ENCODE measurements around the gene PCGF5.
"Not testable (repeated sequence)": the region's sequence is repeated elsewhere in the genome, so short reads cannot be mapped to it uniquely, and the experiment has no call there.

The PCGF5 gene

GRCh38 chr10:91253300-91253699, 32.8 kb downstream of the PCGF5 start:
- Histone ChIP-seq H3K79me2 (ENCODE audit: low read length) (no peaks in the 10 kb centered on the region), H3K4me1 (ENCODE audit: low read length) (peaks cover 3% of the 10 kb centered on the region; the same call in 1 of the 2 replicates), H3K27me3 (ENCODE audit: low read depth, low read length) (no peaks in the 10 kb centered on the region), H3K4me2 (ENCODE audit: low read length) (no peak overlapping the region), H3K4me3 (ENCODE audit: low read length) (no peak overlapping the region), H3K9ac (ENCODE audit: low read length) (no peak overlapping the region), H2AFZ (ENCODE audit: low read depth, low read length) (no peak overlapping the region), H3K9me3 (ENCODE audit: insufficient read depth, low read length) (no peaks in the 10 kb centered on the region), H3K27ac (ENCODE audit: low read length) (no peak overlapping the region), H4K20me1 (ENCODE audit: insufficient read depth, low read length) (no peaks in the 10 kb centered on the region), H3K36me3 (replicated peaks; ENCODE audit: low read depth, low read length) (peaks cover 48% of the 10 kb centered on the region)
- TF ChIP-seq EZH2phosphoT487 (IDR thresholded peaks at IDR 0.05; ENCODE audit: low read depth) (no peak), CTCF (IDR thresholded peaks at IDR 0.05; ENCODE audit: low read depth, low read length) (no peak)

GRCh38 chr10:91257310-91257709, 36.8 kb downstream of the PCGF5 start:
- H4K20me1 ChIP-seq (ENCODE audit: insufficient read depth, low read length), result no peaks in the 10 kb centered on the region
- TF ChIP-seq EZH2phosphoT487 (IDR thresholded peaks at IDR 0.05; ENCODE audit: low read depth) (no peak), CTCF (IDR thresholded peaks at IDR 0.05; ENCODE audit: low read depth, low read length) (no peak)
- no peak overlapping the region for H3K4me2 ChIP-seq (ENCODE audit: low read length)
- peaks cover 48% of the 10 kb centered on the region for H3K36me3 ChIP-seq (replicated peaks; ENCODE audit: low read depth, low read length)
- H3K79me2 ChIP-seq (ENCODE audit: low read length), result no peaks in the 10 kb centered on the region
- H3K27ac ChIP-seq (ENCODE audit: low read length), result no peak overlapping the region
- H2AFZ ChIP-seq (ENCODE audit: low read depth, low read length), result no peak overlapping the region
- H3K9ac ChIP-seq (ENCODE audit: low read length), result no peak overlapping the region
- H3K4me1 ChIP-seq (ENCODE audit: low read length), result peaks cover 5% of the 10 kb centered on the region; the same call in 1 of the 2 replicates
- no peaks in the 10 kb centered on the region for H3K27me3 ChIP-seq (ENCODE audit: low read depth, low read length)
- no peak overlapping the region for H3K4me3 ChIP-seq (ENCODE audit: low read length)
- no peaks in the 10 kb centered on the region for H3K9me3 ChIP-seq (ENCODE audit: insufficient read depth, low read length)

GRCh38 chr10:91260417-91260816, 40.0 kb downstream of the PCGF5 start:
- not testable (repeated sequence) for H3K4me1 ChIP-seq (ENCODE audit: low read length); H3K9me3 ChIP-seq (ENCODE audit: insufficient read depth, low read length); H3K79me2 ChIP-seq (ENCODE audit: low read length); H3K9ac ChIP-seq (ENCODE audit: low read length); H2AFZ ChIP-seq (ENCODE audit: low read depth, low read length); H3K27me3 ChIP-seq (ENCODE audit: low read depth, low read length); H4K20me1 ChIP-seq (ENCODE audit: insufficient read depth, low read length); H3K4me2 ChIP-seq (ENCODE audit: low read length); H3K27ac ChIP-seq (ENCODE audit: low read length); H3K4me3 ChIP-seq (ENCODE audit: low read length)
- H3K36me3 ChIP-seq (replicated peaks; ENCODE audit: low read depth, low read length), result peaks cover 17% of the 10 kb centered on the region

- no peak overlapping the region for H3K4me3 ChIP-seq (ENCODE audit: low read length)
- no peak overlapping the region for H3K27ac ChIP-seq (ENCODE audit: low read length)
- no peak overlapping the region for H3K4me2 ChIP-seq (ENCODE audit: low read length)
- no peaks in the 10 kb centered on the region for H3K9me3 ChIP-seq (ENCODE audit: insufficient read depth, low read length)
- H3K36me3 ChIP-seq (replicated peaks; ENCODE audit: low read depth, low read length), result peaks cover 10% of the 10 kb centered on the region
- no peak for TF ChIP-seq EZH2phosphoT487 (IDR thresholded peaks at IDR 0.05; ENCODE audit: low read depth)
- no peak for TF ChIP-seq CTCF (IDR thresholded peaks at IDR 0.05; ENCODE audit: low read depth, low read length)
- H3K27me3 ChIP-seq (ENCODE audit: low read depth, low read length), result no peaks in the 10 kb centered on the region
- H3K79me2 ChIP-seq (ENCODE audit: low read length), result no peaks in the 10 kb centered on the region
- H3K9ac ChIP-seq (ENCODE audit: low read length), result no peak overlapping the region
- H4K20me1 ChIP-seq (ENCODE audit: insufficient read depth, low read length), result no peaks in the 10 kb centered on the region
- H2AFZ ChIP-seq (ENCODE audit: low read depth, low read length), result no peak overlapping the region
- H3K4me1 ChIP-seq (ENCODE audit: low read length), result no peaks in the 10 kb centered on the region
Measured at GRCh38 chr10:91271886-91272285, 51.4 kb downstream of the PCGF5 start.

Data from OCI-LY3 (cell line).